AG04449 (cell line): Measurements from ENCODE around the gene ZNF844.
"Not testable (repeated sequence)": the region's sequence is repeated elsewhere in the genome, so short reads cannot be mapped to it uniquely, and the experiment has no call there.

ENCODE experiments used
- CTCF ChIA-PET: fragments of 350-600 bp; formaldehyde crosslinking; extraction: SDS; loops from one replicate; lab custom pipeline; 2021; ENCODE audit warnings: antibody characterized with exemption; lab: Yijun Ruan, JAX
- POLR2A ChIA-PET: fragments of 400-600, 350-600 bp; formaldehyde crosslinking; extraction: SDS; loops from one replicate; lab custom pipeline; 2020; ENCODE audit warnings: antibody characterized with exemption, inconsistent platforms; lab: Yijun Ruan, JAX
- DNase-seq: peaks from one replicate; pipeline ENCODE4 v3.0.0-alpha.2; 2010; ENCODE audit warnings: low read depth, low spot score
- H3K4me3 ChIP-seq: 2 replicates; pipeline ENCODE4 v1.5.1; 2011; ENCODE audit warnings: low read depth, mild to moderate bottlenecking, control low read depth, low read length
- TF ChIP-seq, protein P1 (sequence below): IDR thresholded peaks from one replicate; pipeline ENCODE4 v1.5.1; 2011; ENCODE audit warnings: mild to moderate bottlenecking, moderate library complexity, low read length, control low read depth, inconsistent platforms; ENCODE audit not compliant: insufficient read depth; ENCODE audit errors: missing control alignments

Gene ZNF844

DNA sequence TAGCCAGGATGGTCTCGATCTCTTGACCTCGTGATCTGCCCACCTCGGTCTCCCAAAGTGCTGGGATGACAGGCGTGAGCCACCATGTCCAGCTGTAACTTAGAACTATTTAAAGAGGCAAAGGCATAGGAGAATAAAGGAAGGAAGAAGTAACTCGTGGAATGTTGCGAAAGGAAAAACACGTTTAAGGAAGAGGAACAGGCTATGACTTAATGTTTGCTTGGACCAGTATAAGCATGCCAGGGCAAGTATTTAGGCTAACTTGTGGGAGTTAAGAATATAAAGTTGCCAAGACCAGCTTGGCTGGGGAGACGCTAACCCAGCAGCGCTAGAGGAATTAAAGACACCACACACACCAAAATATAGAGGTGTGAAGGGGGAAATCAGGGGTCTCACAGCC is 33.5 kb downstream of the ZNF844 start:
- ChIA-PET POLR2A (no interaction called here), CTCF (interaction anchor here (0.8 kb wide), 1 partner anchor 27 kb away, joined by 3 read pairs; no protein-coding TSS in a partner anchor)
- TF ChIP-seq, protein P1, sequence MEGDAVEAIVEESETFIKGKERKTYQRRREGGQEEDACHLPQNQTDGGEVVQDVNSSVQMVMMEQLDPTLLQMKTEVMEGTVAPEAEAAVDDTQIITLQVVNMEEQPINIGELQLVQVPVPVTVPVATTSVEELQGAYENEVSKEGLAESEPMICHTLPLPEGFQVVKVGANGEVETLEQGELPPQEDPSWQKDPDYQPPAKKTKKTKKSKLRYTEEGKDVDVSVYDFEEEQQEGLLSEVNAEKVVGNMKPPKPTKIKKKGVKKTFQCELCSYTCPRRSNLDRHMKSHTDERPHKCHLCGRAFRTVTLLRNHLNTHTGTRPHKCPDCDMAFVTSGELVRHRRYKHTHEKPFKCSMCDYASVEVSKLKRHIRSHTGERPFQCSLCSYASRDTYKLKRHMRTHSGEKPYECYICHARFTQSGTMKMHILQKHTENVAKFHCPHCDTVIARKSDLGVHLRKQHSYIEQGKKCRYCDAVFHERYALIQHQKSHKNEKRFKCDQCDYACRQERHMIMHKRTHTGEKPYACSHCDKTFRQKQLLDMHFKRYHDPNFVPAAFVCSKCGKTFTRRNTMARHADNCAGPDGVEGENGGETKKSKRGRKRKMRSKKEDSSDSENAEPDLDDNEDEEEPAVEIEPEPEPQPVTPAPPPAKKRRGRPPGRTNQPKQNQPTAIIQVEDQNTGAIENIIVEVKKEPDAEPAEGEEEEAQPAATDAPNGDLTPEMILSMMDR: no peak
- H3K4me3 ChIP-seq: no peak overlapping the region
- DNase-seq: no peak

DNA sequence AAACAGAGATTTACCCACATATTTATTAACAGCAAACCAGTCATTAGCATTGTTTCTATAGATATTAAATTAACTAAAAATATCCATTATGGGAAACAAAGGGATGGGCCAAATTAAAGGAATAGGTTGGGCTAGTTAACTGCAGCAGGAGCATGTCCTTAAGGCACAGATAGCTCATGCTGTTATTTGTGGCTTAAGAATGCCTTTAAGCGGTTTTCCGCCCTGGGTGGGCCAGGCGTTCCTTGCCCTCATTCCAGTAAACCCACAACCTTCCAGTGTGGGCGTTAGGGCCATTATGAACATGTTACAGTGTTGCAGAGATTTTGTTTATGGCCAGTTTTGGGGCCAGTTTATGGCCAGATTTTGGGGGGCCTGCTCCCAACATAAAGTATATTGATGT is 39.4 kb downstream of the ZNF844 start:
- POLR2A ChIA-PET, H3K4me3 ChIP-seq, DNase-seq: not testable (repeated sequence)
- CTCF ChIA-PET: interaction anchor here (5.3 kb wide), 1 partner anchor 13 kb away, joined by 20 read pairs; no protein-coding TSS in a partner anchor

DNA sequence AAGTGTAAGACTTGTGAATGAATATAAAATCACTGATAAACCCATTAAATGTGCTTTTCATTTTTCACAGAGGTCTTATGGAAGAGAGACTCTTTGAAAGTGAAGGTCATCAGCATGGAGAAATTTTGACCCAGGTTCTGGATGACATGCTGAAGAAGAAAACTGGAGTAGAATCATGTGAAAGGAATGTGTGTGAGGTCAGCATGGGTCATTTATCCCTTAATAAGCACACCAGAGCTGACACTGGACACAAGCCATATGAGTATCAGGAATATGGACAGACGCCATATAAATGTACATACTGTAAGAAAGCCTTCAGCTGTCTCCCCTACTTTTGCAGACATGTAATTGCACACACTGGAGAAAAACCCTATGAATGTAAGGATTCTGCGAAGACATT is 46.6 kb downstream of the ZNF844 start:
- ChIA-PET POLR2A (no interaction called here), CTCF (interaction anchor here (1.1 kb wide), 1 partner anchor 15 kb away, joined by 3 read pairs; no protein-coding TSS in a partner anchor)
- H3K4me3 ChIP-seq: no peak overlapping the region
- TF ChIP-seq, protein P1: no peak
- DNase-seq: no peak

DNA sequence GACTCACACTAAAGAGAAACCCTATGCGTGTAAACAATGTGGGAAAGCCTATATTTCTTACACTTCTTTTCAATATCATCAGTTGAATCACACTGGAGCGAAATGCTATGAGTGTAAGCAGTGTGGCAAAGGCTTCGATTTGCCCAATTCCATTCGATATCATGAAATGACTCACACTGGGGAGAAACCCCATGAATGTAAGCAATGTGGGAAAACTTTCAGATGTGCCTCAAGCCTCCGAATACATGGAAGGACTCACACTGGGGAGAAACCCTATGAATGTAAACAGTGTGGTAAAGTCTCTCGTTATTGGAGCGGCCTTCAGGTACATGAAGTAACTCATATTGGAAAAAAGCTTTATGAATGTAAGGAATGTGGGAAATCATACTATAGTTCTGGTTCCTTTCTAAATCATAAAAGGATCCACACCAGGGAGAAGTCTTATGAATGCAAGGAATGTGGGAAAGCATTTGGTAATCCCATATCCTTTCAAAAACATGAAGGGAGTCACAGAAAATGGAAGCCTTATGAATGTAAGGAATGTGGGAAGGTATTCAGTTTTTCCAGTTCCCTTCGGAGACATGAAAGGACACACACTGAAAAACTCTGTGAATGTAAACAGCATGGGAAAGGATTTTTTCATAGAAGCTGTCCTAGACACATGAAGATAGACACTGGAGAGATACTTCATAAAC is 47.6 kb downstream of the ZNF844 start:
- TF ChIP-seq, protein P1: no peak
- DNase-seq: no peak
- H3K4me3 ChIP-seq: no peak overlapping the region
- ChIA-PET POLR2A (no interaction called here), CTCF (interaction anchor here (2.7 kb wide), 1 partner anchor 11 kb away, joined by 11 read pairs; no protein-coding TSS in a partner anchor)

DNA sequence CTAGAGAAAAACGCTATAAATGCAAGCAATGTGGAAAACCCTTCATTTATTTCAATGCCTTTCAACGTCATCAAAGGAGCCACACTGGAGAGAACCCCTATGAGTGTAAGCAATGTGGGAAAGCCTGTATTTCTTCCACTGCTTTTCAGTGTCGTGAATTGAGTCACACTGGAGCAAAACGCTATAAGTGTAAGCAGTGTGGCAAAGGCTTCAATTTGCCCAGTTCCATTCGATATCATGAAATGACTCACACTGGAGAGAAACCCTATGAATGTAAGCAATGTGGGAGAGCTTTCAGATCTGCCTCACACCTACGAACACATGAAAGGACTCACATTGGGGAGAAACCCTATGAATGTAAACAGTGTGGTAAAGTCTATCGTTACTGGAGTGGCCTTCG is 48.2 kb downstream of the ZNF844 start:
- no peak overlapping the region for H3K4me3 ChIP-seq
- TF ChIP-seq, protein P1: no peak
- ChIA-PET CTCF (interaction anchor here (2.7 kb wide), 1 partner anchor 10 kb away, joined by 11 read pairs; no protein-coding TSS in a partner anchor), POLR2A (no interaction called here)
- no peak for DNase-seq

DNA sequence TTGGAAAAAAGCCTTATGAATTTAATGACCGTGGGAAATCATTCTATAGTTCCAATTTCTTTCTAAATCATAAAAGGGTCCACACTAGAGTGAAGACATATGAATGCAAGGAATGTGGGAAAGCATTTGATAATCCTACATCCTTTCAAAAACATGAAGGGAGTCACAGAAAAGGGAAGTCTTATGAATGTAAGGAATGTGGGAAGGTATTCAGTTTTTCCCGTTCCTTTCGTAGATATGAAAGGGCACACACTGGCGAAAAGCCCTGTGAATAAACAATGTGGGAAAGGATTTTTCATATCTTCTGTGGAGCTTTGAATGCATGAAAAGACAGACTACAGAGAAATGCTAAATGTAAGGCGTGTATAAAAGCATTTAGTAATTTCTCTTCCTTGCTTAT is 48.6 kb downstream of the ZNF844 start:
- ChIA-PET POLR2A (no interaction called here), CTCF (interaction anchor here (2.7 kb wide), 1 partner anchor 10 kb away, joined by 11 read pairs; no protein-coding TSS in a partner anchor)
- H3K4me3 ChIP-seq: no peak overlapping the region
- TF ChIP-seq, protein P1: no peak
- no peak for DNase-seq
